ENCODE measurements around the gene IFNL4.
"Not testable (repeated sequence)": the region's sequence is repeated elsewhere in the genome, so short reads cannot be mapped to it uniquely, and the experiment has no call there.

DNA sequence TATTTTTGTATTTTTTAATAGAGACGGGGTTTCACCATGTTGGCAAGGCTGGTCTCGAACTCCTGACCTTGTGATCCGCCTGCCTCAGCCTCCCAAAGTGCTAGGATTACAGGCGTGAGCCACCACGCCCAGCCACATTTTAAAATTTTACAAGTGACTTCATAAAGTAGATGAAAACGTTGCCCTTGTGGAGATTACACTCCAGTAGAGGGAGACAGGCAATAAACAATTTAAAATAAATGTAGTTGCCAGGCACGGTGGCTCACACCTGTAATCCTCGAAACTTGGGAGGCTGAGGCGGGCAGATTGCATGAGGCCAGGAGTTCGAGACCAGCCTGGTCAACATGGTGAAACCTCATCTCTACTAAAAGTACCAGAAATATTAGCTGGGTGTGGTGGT, 29.5 kb downstream of the IFNL4 start:
- TF ChIP-seq, protein P1, sequence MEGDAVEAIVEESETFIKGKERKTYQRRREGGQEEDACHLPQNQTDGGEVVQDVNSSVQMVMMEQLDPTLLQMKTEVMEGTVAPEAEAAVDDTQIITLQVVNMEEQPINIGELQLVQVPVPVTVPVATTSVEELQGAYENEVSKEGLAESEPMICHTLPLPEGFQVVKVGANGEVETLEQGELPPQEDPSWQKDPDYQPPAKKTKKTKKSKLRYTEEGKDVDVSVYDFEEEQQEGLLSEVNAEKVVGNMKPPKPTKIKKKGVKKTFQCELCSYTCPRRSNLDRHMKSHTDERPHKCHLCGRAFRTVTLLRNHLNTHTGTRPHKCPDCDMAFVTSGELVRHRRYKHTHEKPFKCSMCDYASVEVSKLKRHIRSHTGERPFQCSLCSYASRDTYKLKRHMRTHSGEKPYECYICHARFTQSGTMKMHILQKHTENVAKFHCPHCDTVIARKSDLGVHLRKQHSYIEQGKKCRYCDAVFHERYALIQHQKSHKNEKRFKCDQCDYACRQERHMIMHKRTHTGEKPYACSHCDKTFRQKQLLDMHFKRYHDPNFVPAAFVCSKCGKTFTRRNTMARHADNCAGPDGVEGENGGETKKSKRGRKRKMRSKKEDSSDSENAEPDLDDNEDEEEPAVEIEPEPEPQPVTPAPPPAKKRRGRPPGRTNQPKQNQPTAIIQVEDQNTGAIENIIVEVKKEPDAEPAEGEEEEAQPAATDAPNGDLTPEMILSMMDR (IDR thresholded peaks at IDR 0.05; ENCODE audit: insufficient read depth, low read depth, low read length): not testable (repeated sequence)
- TF ChIP-seq EZH2 (IDR thresholded peaks at IDR 0.05; ENCODE audit: insufficient read depth, low read length): not testable (repeated sequence)

All from astrocyte (in vitro differentiated cells and primary cell).